Fibroblast of upper back skin (primary cell): Measurements from ENCODE around the gene MPST.

Source experiments
- DNase-seq: peaks from one replicate; pipeline ENCODE4 v3.0.0-alpha.2; 2013

MPST gene

DNA sequence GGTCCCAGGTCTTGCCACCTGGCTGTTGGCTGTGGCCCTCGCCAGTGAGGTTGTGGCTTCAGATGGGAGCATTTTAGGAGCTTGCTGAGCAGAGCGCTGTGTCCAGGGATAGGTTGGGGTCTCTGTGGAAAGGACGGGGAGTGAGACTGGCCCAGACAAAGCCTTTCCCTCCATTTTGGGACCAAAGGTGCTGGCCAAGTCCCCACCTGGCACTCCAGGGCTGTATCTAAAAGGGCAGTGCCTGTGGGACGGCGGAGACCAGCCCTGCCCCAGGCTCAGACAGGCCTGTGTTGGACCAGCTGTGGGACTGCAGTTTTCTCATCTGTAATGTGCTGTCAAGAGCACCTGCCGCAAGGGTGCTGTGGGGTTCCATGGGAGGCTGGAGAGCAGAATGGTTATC is 27.0 kb downstream of the MPST start:
- no peak for DNase-seq

DNA sequence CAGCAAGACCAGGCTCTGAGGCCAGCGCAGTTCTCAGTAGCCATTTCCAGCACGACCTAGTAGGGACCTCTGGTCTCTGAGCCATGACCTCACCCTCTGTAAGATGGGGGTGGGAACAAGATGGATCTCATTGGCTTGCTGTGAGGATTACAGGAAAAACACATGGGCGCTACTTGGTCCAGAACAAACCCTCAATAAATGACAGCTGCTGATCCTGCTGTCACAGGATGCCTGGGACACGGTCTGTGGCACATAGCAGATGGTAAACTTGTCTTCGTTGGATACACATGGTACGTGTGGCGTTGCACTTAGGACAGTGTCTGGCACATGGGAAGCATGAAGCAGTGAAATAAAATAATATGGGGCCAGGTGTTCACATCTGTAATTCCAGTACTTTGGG is 27.5 kb downstream of the MPST start:
- DNase-seq = no peak

DNA sequence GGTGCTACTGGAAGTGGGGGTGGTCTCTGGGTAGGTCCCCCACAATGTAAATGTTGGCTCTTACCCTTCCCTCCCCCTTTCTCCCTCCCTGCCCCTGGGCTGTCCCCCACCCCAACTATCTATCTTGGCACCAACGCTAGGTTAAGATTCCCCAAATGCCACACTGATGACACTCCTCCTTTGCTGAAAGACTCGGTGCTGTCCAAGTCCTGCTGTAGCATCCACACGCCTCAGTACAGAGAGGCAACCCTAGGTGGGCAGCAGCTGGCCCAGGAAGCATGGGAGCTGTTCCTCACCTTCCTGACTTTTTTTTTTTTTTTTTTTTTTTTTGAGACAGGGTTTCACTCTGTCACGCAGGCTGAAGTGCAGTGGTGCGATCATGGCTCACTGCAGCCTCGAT is 28.6 kb downstream of the MPST start:
- peak; percentile 21 for DNase-seq

DNA sequence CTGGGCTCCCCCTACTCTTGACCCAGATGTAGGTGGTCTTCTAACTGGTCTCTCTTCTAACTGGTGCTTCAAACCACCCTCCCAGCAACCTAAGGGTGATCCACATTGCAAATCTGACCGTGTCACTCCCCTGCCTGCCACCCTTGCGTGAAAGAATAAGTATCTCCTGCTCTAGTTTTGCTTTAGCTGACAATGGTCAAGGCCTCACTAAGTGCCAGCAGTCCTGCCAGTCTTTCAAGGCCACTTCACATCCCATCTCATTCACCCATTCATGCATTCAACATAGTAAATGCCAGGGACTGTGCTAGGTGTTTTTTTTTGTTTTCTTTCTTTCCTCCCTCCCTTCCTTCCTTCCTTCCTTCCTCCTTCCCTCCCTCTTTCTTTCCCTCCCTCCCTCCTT is 29.7 kb downstream of the MPST start:
- no peak for DNase-seq

DNA sequence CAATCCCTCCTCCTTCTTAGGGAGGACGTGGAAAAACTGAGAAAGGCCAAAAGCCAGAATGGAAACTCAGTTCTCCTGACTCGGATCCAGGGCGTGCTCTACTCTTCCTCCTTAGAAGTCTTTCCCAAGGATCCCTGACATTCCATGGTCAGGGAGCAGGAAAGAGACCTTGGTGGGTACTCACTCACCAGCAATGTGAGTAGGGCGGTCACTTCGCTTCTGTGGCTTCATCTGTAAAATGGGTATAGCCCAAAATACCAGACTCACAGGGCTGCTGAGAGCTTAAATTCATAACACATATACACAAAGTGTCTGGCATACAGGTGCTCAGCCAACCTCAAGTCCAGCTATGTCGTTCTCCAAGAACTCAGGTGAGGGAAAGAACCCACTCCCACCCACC is 31.4 kb downstream of the MPST start:
- DNase-seq = no peak

DNA sequence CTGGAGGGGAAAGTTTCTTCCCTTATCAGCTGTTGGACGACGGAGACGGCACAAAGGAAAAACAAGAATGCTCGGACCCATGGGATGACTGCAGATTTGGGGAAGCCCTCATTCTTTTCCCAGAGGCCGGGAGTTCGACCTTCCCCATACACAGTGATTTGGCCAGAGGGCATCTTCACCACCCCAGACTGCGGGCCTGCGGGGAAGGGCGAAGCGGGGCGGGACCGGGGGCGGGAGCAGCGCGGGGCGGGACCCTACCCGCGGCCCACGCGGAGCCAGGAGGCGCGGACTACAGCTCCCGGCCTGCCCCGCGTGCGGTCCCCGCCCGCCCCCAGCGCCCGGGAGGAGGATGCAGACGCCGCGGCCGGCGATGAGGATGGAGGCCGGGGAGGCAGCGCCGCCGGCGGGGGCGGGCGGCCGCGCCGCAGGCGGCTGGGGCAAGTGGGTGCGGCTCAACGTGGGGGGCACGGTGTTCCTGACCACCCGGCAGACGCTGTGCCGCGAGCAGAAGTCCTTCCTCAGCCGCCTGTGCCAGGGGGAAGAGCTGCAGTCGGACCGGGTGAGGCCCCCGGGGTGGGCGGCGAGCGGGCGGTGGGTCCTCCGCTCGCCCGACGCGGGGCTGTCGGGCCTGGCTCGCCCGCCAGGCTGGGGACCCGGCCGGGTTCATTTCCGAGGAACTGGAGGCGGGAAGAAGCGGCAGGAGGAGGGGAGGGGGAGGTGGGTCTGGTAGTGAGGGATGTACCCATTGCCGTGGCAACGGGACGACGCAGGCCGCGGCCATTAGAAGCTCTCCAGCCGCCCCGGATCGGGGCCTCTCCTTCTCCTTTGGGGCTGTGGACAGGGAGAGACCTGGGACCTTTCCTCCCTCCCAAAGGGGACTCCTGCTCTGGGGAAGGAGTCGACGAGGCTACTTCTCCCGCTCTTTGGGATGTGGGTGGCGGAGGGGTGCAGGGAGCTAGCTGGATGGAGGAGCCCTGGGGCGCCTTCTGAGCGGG is 32.1 kb downstream of the MPST start, which contains the start of gene KCTD17:
TSS of gene KCTD17 (plus strand) at position 352 of the 995 bp plus-strand sequence. CDS start at position 371, 19 bp downstream.
- peak; percentile 69 for DNase-seq

DNA sequence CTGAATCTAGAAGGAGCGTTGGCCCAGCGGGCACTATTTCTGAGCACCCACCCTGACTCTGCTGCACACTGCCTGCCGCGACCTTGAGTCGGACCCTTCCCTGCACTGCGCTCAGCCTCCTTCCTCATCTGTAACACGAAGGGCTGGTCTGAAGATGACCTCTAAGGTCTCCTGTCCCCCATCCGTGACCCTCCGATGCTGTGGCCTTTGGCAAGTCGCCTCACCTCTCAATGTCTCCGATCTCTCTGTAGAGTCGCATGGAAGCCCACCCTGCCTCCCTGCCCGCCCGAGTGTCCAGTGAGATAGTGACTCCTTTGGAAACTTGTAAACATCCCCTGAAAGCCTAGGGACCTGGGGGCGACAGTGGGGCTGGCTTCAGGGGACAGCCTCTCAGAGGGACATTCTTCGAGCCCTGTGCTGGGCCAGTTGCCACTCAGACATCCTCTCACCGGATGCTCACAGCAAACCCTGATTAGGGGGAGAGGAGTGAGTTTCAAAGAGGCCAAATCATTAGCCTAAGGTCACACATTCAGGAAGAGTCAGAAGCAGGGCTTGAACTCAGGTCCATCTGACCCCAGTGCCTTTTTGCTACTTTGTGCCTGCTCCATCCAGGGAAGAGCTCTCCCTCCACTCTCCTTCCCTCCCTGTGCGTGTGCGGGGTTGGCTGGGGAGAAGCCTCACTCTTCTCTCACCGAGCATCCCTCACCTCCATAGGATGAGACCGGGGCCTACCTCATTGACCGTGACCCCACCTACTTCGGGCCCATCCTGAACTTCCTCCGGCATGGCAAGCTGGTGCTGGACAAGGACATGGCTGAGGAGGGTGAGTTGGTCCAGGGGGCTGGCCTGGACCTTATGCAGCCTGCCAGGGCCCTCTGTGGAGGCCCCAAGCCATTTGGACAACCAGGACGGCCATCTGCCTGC is 33.1 kb downstream of the MPST start:
- no peak for DNase-seq

DNA sequence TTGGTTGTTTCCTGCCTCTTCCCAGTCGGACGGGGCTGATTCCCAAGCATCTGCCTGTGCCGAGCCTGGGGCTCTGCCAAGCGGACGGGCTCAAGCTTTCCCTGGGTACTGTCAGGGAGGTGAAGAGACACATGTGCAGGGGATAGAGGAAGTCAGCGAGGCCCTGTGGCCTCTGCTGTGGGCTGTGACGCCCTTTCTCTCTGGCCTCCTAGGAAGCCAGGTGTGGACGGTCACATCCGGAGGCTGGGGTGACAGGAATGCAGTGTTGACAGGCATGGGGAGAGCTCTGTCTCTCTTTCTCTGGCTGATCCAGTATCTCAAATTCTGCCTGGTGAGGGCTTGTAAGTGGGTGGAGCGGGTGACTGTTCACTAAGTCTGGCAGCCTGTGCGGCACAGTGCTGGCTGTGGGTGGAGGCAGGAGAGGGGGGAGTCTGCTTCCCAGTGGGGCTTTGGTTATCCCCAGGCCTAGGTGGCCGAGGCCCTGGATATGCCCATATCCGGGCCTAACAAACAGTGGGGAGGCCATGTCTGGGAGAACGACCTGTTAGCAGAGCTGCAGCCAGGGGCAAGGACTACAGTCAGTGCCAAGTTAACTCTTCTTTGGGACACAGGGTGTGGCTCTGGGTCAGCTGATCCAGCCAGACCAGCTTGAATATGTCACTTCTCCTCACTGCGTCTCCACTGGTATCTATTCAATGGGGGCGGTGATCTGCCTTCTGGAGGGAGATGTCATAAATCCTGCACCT is 33.9 kb downstream of the MPST start:
- no peak for DNase-seq

DNA sequence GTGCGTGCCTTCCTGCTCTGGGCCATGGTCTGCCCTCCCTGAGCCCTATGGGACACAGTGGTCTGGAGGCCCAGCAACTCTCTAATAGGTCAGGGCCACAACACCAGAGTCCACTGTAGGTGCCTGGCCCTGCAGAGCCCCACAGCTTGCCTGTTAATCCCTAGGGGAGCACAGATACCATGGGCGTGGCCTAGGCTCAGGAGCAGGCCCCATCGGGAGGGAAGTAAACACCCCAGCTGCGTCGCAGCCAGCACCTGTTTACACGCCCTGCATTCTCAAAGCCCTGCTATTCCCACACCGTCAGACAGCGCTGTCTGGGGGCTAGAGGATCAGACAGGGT is 34.5 kb downstream of the MPST start:
- no peak for DNase-seq

DNA sequence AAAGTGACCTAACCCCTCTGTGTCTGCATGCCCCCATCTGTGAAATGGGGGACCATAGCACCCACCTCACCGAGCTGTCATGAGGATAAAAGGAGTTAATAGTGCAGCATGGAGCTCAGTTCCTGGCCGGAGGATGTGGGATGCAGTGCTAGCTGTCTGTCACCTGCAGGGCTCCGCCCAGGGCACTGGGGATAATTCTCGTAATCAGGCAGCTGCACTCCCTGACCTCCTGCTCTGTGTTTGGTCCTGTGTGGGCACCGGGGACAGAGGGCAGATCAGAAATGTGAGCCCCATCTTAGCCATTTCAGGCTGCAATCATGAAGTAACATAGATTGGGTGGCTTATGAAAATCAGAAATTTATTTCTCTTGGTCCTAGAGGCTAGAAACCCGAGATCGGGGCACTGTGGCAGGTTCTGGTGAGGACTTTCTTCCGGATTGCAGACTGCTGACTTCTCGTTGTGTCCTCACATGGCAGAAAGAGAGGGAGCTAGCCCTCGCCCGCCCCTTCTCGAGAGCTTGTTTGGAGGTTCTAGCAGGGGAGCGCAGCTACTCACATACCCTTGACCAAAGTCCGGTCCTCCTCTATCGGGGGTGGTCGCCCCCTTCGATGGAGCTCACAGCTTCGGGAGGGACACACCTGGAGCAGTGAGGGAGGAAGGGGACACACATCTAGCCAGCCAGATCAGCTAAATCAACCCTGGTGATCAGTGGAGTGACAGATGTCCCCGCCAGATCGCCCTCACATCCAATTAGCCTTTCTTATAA is 35.2 kb downstream of the MPST start:
- no peak for DNase-seq

DNA sequence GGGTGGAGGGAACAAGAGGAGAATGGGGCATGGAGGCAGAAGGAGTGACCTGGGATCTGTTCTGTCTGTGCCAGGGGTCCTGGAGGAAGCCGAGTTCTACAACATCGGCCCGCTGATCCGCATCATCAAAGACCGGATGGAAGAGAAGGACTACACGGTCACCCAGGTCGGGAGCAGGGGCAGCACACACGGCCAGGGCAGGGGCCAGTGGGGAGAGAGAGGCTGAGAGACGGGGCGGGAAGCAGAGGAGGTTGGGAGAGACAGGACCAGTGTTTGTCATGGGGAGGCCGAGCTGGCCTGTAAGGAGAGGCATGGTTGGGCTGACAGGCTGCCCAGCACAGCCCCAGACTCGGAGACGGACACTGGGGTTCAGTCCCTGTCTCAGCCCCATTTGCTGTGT is 36.7 kb downstream of the MPST start:
- no peak for DNase-seq

DNA sequence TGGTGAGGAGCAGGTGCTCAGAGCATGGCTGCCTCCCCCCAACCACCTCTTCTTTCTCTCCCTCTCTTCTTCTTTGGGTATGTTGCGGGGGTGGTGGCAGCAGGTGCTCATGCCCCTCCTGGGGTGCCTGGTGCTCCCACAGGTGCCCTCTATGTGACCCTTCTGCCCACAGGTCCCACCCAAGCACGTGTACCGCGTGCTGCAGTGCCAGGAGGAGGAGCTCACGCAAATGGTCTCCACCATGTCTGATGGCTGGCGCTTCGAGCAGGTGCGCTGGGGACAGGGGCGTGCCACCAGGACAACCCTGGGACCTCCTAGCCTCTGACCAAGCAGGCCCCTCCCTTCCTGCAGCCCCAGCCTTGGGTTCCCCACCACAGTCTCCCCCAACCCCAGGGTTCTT is 37.7 kb downstream of the MPST start:
- DNase-seq = no peak

DNA sequence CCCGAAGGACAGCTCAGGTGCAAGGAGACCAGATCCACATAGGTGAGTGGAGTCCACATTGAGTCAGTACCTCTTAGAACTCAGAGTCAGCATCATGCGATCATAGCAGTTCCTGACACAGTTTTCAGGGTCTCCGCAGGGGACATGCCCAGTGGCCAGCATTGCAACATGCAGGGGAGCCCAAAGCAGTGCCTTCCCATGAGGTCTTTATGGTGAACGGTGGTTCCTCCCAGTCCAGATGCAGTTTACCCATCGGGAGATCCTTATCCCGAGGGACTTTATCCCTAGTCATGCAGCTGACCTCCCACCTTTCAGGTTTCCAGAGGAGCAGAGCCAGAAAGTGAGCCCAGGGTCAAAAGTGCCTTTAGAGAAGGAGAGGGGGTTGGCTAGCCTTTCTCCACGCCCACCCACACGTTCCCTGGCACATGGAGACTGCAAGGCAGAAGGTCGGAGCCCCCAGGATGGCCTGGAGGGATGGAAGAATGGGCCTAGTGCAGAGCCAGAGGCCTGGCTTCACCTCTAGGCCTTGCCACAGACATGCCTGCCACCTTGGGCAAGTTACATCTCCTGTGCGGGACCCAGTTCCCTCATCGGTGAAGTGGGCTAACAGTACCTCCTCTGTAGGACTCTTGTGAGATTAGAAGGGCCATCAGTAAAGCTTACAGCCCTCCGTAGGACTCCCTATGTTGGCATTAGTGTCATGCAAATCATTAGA is 38.4 kb downstream of the MPST start:
- no peak for DNase-seq

DNA sequence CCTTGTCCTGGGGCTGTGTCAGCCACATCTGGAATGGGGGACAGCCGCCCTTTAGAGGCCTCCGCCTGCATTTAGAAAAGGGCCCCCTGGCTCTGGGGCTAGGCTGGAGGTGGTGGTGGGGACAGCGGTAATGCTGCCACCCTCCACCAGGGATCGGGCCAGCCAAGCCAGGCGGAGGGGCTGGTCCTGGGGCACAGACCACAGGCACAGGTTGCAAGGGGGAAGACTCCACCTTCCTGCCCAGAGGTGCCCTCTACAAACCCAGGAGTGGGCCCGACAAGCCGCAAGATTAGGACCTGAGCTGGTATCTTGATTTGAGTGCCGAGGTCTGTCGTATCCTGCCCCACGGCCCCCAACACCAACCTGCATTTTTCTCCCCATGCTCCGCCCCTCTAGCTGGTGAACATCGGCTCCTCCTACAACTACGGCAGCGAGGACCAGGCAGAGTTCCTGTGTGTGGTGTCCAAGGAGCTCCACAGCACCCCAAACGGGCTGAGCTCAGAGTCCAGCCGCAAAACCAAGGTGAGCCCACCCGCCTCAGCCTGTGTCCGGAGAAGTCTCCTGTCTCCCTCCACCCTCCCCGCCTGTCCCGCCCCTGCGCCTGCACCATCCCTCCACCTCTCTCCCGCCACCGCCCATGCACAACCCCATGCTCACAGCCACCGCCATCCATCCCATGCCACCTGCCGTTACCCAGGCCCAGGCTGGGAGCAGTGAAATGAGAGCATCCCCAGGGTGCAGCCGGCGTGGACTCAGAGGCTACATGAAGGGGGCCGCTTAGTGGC is 39.6 kb downstream of the MPST start:
- no peak for DNase-seq

DNA sequence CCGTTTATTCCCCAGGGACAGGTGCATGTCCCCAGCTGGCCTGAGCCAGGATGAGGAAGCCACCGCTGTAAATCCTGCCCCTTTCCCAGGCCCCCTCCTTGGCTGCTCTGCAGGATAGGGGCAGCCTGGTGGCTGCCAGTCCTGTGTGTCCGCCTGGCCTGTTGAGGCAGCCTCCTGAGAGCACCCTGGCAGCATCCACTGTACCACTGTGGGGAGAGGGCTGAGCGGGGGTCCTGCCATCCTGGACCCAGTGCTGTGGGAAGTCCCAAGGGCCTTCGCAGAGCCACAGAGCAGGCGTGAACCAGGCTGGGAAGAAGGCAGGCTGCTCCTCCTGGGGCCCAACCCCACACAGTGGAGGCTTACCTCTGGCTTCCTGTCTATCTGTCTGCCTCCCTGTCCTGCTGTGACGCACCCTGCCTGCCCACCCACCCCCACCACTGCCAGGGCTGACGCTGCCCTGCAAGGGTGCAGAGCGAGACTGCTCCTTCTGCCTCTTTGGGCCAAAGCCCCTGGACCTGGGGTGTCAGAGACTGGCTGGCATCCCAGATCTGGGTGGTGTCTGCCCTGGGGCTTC is 40.4 kb downstream of the MPST start:
- DNase-seq = no peak

DNA sequence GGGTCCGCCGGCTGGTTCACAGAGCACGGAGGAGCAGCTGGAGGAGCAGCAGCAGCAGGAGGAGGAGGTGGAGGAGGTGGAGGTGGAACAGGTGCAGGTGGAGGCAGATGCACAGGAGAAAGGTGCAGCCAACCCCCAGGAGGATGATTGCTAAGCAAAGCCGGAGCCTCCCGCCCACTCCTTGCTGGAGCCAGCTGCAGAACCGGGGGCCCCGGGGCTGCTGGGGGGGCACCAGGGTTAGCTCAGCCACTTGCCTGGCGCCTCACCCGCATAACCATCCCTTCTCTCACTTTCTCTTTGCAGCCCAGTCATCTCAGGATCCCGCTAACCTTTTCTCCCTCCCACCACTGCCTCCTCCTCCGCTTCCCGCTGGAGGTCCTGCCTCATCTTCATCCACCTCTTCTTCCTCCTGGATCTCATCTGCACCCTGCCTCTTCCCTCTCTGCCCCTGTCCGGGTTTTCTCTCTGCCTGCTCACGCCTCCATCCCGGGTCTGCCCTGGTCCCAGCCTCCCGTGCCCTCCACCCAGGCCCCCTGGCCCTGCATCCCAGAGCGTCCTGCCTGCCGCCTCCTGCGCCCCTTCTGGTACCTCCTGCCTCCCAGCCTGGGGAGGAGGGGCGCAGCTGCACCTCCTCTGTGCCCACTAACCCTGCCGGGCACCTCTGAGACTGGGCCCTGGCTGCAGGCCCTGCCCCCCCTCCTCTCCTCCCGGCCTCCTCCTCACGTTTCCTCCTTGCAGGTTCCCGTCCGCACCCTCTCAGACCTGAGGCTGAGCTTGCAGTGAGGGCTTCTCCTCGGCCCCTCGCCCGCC is 41.5 kb downstream of the MPST start:
- no peak for DNase-seq

DNA sequence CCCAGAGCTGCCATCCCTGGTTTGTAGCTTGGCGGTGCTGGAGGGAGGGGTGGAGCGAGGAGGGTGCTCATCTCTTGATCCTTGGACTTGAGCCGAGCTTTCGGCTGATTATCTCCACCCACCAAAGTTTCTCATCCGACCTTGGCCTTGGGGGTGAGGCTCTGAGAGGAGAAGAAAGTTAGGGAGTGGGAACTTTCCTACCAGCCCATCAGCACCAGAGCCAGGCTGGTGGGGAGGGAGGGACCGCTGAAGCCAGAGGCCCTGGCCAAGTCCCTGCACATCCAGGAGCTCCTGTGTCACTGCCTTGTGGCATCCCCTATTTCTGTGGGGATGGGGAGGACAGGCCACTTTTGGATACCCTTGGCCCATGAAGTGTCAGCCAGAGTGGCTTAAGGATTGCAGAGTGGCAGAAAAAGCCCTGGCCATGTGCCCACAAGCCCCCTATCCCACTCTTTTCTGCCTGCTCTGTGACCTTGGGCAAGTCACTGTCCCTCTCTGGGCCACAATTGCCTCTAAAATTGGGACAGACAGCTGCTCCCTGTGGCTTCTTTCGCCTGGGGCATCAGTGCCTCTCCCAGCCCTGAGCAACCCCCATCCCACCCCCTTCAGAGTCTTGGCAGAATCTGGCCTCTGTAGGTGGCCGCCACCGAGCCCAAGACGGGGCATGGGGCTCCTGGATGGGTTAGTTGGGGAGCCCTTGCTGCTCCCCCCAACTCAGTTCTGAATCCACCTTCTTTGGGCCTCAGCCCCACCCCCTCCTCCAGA is 42.3 kb downstream of the MPST start:
- DNase-seq = no peak

DNA sequence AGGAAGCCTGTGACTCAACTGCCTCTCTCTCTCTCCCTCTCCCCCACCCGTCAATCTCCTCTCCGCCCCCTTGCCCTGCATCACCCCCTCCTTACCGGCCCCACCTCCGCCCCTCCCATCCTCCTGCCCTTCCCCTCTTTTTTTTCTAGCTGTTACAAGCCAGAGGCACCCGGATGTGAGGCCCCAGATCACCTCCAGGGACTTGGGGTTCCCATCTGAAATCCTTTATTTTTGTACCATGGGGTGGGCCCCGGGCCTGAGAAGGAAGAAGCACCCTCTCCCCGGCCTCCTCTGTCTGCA is 42.8 kb downstream of the MPST start:
- DNase-seq = no peak
